ENCODE data around the gene PLEKHA5.
"Not testable (repeated sequence)": the region's sequence is repeated elsewhere in the genome, so short reads cannot be mapped to it uniquely, and the experiment has no call there.

The PLEKHA5 gene

GRCh38 chr12:19201661-19202060 lies 72.1 kb downstream of the PLEKHA5 start:
- DNase-seq (ENCODE audit: low read depth in 3 of 3) = no peak

GRCh38 chr12:19203013-19203412 lies 73.5 kb downstream of the PLEKHA5 start:
- DNase-seq (ENCODE audit: low read depth in 3 of 3) = no peak

GRCh38 chr12:19203539-19204506 lies 74.3 kb downstream of the PLEKHA5 start:
- DNase-seq (ENCODE audit: low read depth in 3 of 3) = no peak

GRCh38 chr12:19205120-19205519 lies 75.6 kb downstream of the PLEKHA5 start:
- DNase-seq (ENCODE audit: low read depth in 3 of 3) = no peak

GRCh38 chr12:19206493-19207077 lies 77.1 kb downstream of the PLEKHA5 start:
- no peak for DNase-seq (ENCODE audit: low read depth in 3 of 3)

GRCh38 chr12:19208456-19208855 lies 78.9 kb downstream of the PLEKHA5 start:
- DNase-seq (ENCODE audit: low read depth in 3 of 3) = no peak

- DNase-seq (ENCODE audit: low read depth in 3 of 3) = no peak
Measured at GRCh38 chr12:19209661-19210060, 80.1 kb downstream of the PLEKHA5 start.

- DNase-seq (ENCODE audit: low read depth in 3 of 3) = no peak
Measured at GRCh38 chr12:19211802-19212201, 82.3 kb downstream of the PLEKHA5 start.

- no peak for DNase-seq (ENCODE audit: low read depth in 3 of 3)
Measured at GRCh38 chr12:19212245-19212644, 82.7 kb downstream of the PLEKHA5 start.

- no peak for DNase-seq (ENCODE audit: low read depth in 3 of 3)
Measured at GRCh38 chr12:19214020-19214419, 84.5 kb downstream of the PLEKHA5 start.

- DNase-seq (ENCODE audit: low read depth in 3 of 3) = no peak
Measured at GRCh38 chr12:19215115-19215514, 85.6 kb downstream of the PLEKHA5 start.

- no peak for DNase-seq (ENCODE audit: low read depth in 3 of 3)
Measured at GRCh38 chr12:19217446-19217845, 87.9 kb downstream of the PLEKHA5 start.

- no peak for DNase-seq (ENCODE audit: low read depth in 3 of 3)
Measured at GRCh38 chr12:19220205-19220604, 90.7 kb downstream of the PLEKHA5 start.

GRCh38 chr12:19220852-19221466 lies 91.4 kb downstream of the PLEKHA5 start:
- DNase-seq (ENCODE audit: low read depth in 3 of 3) = no peak

- DNase-seq (ENCODE audit: low read depth in 3 of 3) = no peak
Measured at GRCh38 chr12:19222558-19222957, 93.0 kb downstream of the PLEKHA5 start.

- no peak for DNase-seq (ENCODE audit: low read depth in 3 of 3)
Measured at GRCh38 chr12:19223018-19223417, 93.5 kb downstream of the PLEKHA5 start.

GRCh38 chr12:19223695-19224094 lies 94.2 kb downstream of the PLEKHA5 start:
- DNase-seq (ENCODE audit: low read depth in 3 of 3) = no peak

- DNase-seq (ENCODE audit: low read depth in 3 of 3) = no peak
Measured at GRCh38 chr12:19224746-19225145, 95.2 kb downstream of the PLEKHA5 start.

- no peak for DNase-seq (ENCODE audit: low read depth in 3 of 3)
Measured at GRCh38 chr12:19227190-19227879, 97.8 kb downstream of the PLEKHA5 start.

GRCh38 chr12:19227880-19228210 lies 98.3 kb downstream of the PLEKHA5 start:
- no peak for DNase-seq (ENCODE audit: low read depth in 3 of 3)

- DNase-seq (ENCODE audit: low read depth in 3 of 3) = not testable (repeated sequence)
Measured at GRCh38 chr12:19229021-19229420, 99.5 kb downstream of the PLEKHA5 start.

- no peak for DNase-seq (ENCODE audit: low read depth in 3 of 3)
Measured at GRCh38 chr12:19230299-19230866, 100.8 kb downstream of the PLEKHA5 start.
